Neutrophil (primary cell): Measurements from ENCODE around the gene RNF111.

ENCODE experiments used
- H3K27ac ChIP-seq: fragments of 200-600 bp; sonication (generic); 2 replicates; pipeline ENCODE4 v1.5.1; 2016; ENCODE audit warnings: mild to moderate bottlenecking, moderate library complexity
- H3K27me3 ChIP-seq: fragments of 200-600 bp; sonication (generic); 2 replicates; pipeline ENCODE4 v1.6.0; 2016; ENCODE audit warnings: mild to moderate bottlenecking
- H3K36me3 ChIP-seq: fragments of 200-600 bp; sonication (generic); 2 replicates; pipeline ENCODE4 v1.5.1; 2017
- H3K4me1 ChIP-seq, 2 experiments: fragments of 200-600 bp in 1 of 2; sonication (generic) in 1 of 2; 1 replicate in 1 of 2; 2 replicates in 1 of 2; pipeline versions ENCODE4 v1.5.1 to v1.6.1; 2013 to 2016; ENCODE audit warnings: low read depth in 1 of 2, low read length in 1 of 2, mild to moderate bottlenecking in 1 of 2, moderate library complexity in 1 of 2; ENCODE audit not compliant: control insufficient read depth in 1 of 2, insufficient read depth in 1 of 2
- H3K4me3 ChIP-seq, 2 experiments: fragments of 200-600 bp in 1 of 2; sonication (generic) in 1 of 2; 1 replicate in 1 of 2; 2 replicates in 1 of 2; pipeline ENCODE4 v1.5.1; 2013 to 2016; ENCODE audit warnings: low read depth in 1 of 2, low read length in 1 of 2, mild to moderate bottlenecking in 1 of 2, moderate library complexity in 1 of 2
- H3K9me3 ChIP-seq: fragments of 200-600 bp; sonication (generic); 2 replicates; pipeline ENCODE4 v1.5.1; 2016
- TF ChIP-seq, protein P1 (sequence below): fragments of 200-600 bp; sonication (generic); IDR thresholded peaks from 2 replicates; pipeline ENCODE4 v1.5.1; 2016; ENCODE audit warnings: antibody characterized with exemption

Gene RNF111

DNA sequence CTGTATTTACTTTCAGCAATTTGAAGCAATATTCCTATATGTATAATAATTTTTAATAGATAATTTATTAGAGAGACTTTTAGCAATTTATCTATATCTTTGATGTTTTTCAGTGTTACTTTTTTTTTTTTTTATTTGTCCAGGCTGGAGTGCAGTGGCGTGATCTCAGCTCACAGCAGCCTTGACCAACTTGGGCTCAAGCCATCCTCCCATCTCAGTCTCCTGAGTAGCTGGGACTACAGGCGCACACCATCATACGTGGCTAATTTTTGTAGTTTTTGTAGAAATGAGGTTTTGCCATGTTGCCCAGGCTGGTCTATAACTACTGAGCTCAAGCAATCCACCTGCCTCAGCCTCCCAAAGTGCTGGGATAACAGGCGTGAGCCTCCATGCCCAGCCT lies 28.7 kb upstream of the RNF111 start:
- no peaks in the 10 kb centered on the region for H3K9me3 ChIP-seq
- H3K27me3 ChIP-seq: no peaks in the 10 kb centered on the region
- H3K4me1 ChIP-seq: no peaks in the 10 kb centered on the region
- TF ChIP-seq, protein P1, sequence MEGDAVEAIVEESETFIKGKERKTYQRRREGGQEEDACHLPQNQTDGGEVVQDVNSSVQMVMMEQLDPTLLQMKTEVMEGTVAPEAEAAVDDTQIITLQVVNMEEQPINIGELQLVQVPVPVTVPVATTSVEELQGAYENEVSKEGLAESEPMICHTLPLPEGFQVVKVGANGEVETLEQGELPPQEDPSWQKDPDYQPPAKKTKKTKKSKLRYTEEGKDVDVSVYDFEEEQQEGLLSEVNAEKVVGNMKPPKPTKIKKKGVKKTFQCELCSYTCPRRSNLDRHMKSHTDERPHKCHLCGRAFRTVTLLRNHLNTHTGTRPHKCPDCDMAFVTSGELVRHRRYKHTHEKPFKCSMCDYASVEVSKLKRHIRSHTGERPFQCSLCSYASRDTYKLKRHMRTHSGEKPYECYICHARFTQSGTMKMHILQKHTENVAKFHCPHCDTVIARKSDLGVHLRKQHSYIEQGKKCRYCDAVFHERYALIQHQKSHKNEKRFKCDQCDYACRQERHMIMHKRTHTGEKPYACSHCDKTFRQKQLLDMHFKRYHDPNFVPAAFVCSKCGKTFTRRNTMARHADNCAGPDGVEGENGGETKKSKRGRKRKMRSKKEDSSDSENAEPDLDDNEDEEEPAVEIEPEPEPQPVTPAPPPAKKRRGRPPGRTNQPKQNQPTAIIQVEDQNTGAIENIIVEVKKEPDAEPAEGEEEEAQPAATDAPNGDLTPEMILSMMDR: no peak
- H3K27ac ChIP-seq: no peak overlapping the region
- H3K4me3 ChIP-seq: no peak overlapping the region
- no peaks in the 10 kb centered on the region for H3K36me3 ChIP-seq

DNA sequence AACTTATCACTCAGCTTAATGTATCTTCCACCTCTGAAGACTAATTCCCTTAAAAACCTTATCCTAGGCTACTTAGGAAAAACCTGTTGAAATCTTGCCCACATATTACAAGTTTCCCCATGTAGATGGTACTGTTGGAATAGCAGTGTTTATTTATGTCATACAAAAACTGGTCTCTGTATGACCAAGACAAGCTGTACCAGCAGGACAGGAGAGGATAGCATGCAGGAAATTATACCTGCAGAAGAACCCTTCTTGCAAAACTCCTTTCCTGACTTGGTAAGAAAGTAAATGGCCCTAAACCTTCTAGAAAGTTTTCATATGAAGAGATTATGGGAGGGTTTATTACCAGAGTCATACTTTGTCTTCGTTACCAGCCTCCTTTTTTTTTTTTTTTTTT lies 25.3 kb upstream of the RNF111 start:
- no peak overlapping the region for H3K27ac ChIP-seq
- H3K9me3 ChIP-seq: no peaks in the 10 kb centered on the region
- no peaks in the 10 kb centered on the region for H3K4me1 ChIP-seq
- no peaks in the 10 kb centered on the region for H3K36me3 ChIP-seq
- TF ChIP-seq, protein P1: no peak
- peaks cover 2% of the 10 kb centered on the region for H3K27me3 ChIP-seq
- H3K4me3 ChIP-seq: no peak overlapping the region

DNA sequence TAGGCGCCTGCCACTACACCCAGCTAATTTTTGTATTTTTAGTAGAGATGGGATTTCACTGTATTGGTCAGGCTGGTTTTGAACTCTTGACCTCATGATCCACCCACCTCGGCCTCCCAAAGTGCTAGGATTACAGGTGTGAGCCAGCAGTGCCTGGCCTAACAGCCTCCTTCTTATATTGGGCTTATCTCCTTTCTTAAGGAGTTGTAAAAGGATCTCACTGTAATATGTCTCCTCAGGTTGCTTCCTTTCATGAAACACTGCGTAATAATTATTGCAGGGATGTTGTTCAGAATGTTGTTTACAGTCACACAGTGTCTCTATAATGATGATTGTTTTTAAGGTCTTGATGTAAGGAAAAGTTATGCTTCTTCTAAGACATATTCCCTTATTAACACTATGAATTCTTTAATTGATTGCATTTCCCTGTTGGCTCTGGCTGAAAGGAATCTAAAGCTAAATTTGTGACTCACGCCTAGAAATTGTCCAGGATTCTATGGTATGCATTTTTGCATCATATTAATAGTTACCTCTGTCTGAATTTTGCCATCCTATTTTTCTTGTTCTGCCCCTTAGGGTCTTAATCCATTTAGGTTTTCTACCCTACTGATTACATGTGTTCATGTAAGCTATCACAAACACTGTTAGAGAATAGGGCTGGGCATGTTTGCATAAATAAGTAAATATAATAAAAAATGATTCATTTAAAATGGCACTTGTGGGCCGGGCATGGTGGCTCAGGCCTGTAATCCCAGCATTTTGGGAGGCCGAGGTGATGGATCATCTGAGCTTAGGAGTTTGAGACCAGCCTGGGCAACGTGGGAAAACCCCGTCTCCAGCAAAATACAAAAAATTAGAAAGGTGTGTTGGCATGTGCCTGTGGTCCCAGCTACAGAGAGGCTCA lies 24.5 kb upstream of the RNF111 start:
- TF ChIP-seq, protein P1: no peak
- Histone ChIP-seq H3K4me1 (no peaks in the 10 kb centered on the region), H3K27ac (no peak overlapping the region), H3K36me3 (no peaks in the 10 kb centered on the region), H3K4me3 (no peak overlapping the region), H3K27me3 (peaks cover 4% of the 10 kb centered on the region), H3K9me3 (no peaks in the 10 kb centered on the region)

DNA sequence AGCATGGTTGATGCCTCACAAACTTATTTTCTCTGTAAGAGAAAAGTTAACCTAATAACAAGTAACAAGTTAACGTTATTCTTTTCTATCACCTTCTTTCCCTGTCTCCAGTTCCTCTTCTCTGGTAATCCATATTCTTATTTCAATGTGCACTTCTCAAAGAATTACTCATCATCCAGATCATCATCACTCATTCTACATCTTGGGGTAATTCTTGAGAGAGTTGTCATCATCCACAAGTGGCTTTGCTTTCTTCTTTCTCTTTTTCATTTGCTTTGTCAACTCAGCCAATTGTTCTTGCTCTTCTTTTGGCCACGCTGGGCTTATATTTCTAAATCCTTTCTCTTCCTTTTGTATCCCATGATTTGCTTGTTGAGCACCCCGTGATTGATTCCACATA lies 20.8 kb upstream of the RNF111 start:
- no peaks in the 10 kb centered on the region for H3K9me3 ChIP-seq
- H3K27me3 ChIP-seq: peaks cover 15% of the 10 kb centered on the region
- no peak overlapping the region for H3K4me3 ChIP-seq
- TF ChIP-seq, protein P1: no peak
- no peak overlapping the region for H3K27ac ChIP-seq
- H3K4me1 ChIP-seq: no peaks in the 10 kb centered on the region
- no peaks in the 10 kb centered on the region for H3K36me3 ChIP-seq

DNA sequence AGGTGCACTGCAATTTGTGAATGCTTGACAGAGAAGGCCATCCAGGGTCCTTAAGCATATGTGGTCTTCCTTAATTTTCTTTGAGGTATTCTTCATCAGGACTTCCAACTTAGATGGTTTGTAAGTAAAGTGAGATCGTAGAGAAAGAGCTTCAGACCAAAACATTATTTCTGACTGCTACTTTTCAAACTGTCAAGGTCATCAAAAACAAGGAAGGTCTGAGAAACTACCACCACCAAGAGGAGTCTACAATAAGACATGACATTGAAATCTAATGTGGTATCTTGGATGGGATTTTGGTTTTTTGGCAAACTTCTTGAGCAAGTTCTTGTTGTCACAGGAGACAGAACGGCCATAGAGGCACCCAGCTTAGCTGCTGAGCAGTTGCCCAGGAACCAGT lies 20.0 kb upstream of the RNF111 start:
- no peaks in the 10 kb centered on the region for H3K9me3 ChIP-seq
- H3K36me3 ChIP-seq: no peaks in the 10 kb centered on the region
- H3K27me3 ChIP-seq: peaks cover 21% of the 10 kb centered on the region
- no peak overlapping the region for H3K27ac ChIP-seq
- no peak overlapping the region for H3K4me3 ChIP-seq
- TF ChIP-seq, protein P1: no peak
- H3K4me1 ChIP-seq: no peaks in the 10 kb centered on the region
